GM12872 (cell line): Measurements from ENCODE around the gene TBCE.
A peak's percentile ranks its signal among the peaks of the same experiment; 100 is the strongest.

ENCODE experiments used
- TF ChIP-seq, protein P1 (sequence below): IDR thresholded peaks from 3 replicates; pipeline ENCODE4 v1.5.1; 2011; ENCODE audit warnings: low read depth, mild to moderate bottlenecking, low read length, moderate library complexity; ENCODE audit not compliant: insufficient read depth

Gene TBCE

DNA sequence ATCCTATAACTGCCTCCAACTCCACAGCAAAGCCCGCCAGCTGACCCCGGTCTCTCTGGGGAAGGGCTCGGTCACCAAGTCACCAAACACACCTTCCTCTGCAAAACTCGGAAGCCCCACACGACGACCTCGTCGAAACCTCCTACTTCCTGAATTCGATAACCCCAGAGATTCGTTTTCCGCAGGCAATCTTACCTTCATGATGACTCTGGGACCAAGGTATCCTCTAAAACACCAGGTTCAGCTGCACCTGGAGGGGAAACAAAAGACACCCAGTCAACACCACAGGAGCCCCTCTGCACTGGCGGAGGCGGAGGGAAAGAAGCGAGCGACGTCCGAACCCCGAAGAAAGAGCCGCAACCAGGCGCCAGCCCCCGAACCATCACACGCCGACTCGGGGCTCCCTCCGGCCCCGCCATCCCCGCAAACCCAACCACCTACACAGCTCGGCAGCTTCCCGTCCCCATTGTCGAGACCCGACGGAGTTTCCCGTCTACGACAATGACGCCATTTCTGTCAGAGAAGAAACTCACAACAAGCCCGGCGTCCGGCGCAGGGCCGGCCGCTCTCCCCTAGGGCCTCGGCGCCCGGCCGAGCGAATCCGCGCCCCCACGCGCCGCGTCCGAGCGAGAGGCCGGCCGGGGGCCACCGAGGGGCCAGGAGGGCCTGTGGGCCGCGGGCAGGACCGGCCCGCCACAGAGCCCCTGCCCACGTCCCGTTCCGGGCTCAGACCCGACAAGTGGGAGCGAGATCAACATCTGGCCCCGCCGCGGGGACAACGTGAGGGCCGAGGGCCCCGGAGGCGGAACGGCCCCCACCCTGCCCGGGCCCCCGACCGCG lies 40.3 kb upstream of the TBCE start:
- TF ChIP-seq, protein P1, sequence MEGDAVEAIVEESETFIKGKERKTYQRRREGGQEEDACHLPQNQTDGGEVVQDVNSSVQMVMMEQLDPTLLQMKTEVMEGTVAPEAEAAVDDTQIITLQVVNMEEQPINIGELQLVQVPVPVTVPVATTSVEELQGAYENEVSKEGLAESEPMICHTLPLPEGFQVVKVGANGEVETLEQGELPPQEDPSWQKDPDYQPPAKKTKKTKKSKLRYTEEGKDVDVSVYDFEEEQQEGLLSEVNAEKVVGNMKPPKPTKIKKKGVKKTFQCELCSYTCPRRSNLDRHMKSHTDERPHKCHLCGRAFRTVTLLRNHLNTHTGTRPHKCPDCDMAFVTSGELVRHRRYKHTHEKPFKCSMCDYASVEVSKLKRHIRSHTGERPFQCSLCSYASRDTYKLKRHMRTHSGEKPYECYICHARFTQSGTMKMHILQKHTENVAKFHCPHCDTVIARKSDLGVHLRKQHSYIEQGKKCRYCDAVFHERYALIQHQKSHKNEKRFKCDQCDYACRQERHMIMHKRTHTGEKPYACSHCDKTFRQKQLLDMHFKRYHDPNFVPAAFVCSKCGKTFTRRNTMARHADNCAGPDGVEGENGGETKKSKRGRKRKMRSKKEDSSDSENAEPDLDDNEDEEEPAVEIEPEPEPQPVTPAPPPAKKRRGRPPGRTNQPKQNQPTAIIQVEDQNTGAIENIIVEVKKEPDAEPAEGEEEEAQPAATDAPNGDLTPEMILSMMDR, result no peak

DNA sequence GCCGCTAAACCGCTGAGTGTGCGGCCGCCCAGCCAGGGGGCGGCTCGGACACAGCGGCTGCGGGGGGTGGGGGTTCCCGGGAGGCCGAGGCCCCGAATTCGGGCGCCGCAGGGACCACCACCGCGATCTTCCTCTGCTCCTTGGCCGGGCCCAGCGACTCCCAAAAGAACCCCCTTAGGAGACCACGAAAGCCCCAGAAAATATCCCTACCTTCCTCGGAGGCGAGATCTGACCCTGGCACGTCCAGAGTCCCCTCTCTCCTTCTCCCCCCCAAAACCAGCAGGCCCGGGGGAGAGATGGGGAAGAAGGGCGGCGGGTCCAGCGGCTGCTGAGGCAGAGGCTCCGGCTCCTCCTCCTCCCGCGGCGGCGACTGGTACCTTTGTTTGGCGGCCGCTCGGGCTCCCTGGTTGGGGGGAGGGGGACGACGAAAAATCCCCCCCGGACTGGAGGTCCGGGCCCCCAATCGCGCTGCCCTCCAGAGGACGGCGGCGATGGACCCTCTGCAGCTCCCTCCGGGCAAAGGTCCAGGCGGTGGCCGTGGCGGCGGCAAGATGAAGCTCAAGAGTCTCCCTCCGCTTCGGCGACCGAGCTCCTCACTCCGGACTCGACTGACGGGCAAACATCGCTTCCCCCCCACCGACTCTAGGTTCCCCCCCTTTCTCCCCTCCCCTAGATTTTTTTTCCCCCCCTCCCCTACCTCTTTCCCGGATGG lies 39.5 kb upstream of the TBCE start, which contains the start of gene ARID4B:
ARID4B (minus strand) TSS at position 621 of the 712 bp plus-strand sequence. CDS start 1,260 bp downstream, outside the sequence.
- TF ChIP-seq, protein P1, result no peak

DNA sequence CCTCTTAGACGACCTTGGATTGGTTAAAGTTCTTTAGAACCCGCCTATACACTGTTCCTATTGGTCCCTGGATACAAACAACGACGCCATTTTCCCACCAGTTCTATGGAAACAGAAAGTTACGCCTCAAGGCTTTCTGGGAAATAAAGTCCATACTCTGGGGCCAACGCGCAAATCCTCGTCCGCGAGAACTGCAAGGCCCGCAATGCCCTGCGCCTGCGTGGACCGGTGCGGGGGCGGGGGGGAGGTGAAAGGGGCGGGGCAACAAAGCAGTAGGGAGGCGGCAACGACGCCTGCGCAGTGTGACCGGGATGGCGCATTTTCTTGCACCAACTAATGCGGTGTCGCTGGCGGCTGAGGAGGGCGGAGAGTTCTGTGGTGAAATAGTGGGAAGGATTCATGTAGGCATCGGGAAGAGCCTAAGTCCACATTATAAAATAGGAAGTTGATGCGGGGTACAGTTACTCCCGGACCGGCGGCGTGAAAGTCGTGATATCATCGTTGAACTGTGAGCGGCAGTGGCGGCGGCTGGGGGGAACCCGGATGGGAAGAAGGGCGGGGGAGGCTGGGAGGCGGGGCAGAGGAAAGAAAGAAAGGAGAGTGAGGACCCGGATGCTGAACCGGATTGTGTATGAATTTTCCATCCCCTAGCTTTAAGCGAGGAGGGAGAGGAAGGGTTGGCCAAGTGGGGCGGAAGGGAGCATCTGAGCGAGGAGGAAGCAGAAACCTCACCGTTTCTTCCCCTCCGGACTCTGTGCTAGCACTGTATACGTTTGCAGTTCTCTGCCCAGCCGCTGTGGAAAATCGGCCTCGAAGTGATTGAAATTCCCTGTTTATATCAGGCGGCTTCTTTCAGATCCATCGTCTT lies 38.7 kb upstream of the TBCE start, which contains the start of gene GGPS1:
GGPS1 (plus strand) TSS at position 300 of the 868 bp plus-strand sequence. CDS start 6,695 bp downstream, outside the sequence.
- TF ChIP-seq, protein P1, result no peak

DNA sequence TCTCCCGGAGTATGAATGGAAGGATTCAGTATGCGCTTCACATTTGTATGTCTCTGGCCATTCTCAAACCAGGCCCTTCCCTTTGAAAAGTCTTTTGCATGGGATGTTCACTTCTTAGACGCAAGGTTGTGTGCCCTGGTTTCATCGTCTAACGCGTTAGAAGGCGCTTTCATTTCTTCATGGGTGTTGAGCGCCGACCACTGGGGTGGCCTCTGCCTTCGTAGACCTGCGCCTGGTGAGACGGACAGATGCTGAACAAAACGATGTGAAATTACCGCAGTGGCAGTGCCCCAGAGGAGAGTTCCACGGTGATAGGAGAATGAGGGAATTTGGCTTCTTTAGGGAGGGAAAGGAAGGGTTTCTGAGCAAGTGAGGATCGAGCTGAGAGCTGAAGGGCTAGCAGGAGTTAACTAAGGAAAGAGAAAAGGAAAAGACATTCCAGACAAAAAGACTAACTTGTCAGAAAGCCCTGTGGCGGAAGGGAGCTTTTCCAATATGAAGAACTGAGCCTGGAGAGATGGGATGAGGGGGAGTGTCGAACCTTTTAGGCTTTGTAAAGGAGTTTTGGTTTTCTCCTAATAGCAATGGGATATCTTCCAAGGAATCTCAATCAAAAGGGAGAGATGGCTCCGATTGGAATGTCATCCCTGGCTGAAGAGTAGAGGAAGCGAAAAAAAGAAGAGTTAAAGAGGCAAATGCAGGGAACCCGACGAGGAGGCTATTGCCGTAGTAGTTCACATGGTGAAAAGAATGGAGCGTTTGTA lies 37.9 kb upstream of the TBCE start:
- TF ChIP-seq, protein P1, result peak; percentile 23; the same call in 1 of the 3 replicates

DNA sequence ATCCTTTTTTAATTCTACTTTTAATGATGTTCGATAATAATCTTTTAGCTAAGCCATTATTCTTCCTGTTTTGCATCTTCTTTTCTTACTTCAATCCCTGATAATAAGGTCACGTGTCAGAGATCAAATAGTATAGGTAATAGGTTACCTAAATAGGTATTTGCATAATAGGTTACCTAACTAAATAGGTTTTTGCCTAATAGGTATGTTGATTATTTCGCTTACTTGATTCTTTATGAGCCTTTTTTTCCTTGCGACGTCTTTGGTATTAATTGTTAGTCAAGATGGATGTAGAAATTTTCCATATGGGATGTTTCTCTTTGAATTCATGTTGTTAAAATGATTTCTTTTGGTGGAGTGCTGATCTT lies 36.3 kb upstream of the TBCE start:
- TF ChIP-seq, protein P1, result no peak

DNA sequence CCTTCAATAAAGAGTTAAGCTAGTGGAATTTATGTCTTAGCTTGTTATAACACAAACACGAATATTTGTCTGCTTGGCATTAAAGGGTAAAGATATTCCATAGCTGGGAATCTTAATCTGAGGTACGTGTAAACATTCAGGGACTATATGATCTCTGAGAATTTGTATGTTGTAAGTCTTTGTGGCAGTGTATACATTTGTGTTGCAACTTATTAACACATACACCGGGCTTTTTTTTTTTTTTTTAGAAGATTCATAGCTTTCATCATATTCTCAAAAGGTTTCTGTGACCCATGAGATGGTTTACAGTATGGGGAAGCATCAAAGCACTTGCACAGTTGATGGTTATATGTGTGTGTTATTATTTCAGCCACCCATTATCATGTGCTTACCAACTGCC lies 35.8 kb upstream of the TBCE start:
- TF ChIP-seq, protein P1, result no peak
